GM23338 (cell line): ENCODE data around the gene KCNF1. TPM values are rescaled to one million over a fixed set of nuclear protein-coding genes. Genes with fewer than 3 reads are reported as not detected.

Experiments used
- ATAC-seq: fragments of 200-7000 bp; cut with Tn5 transposase; 3 replicates; pipeline ENCODE4 v1.9.1; 2020
- DNase-seq: peaks from one replicate; pipeline ENCODE4 v3.0.0-alpha.2; 2015; ENCODE audit warnings: low spot score
- H2AFZ ChIP-seq: fragments of 200-600 bp; sonication (generic); 2 replicates; pipeline ENCODE4 v1.8.0; 2016; ENCODE audit warnings: antibody characterized with exemption, mild to moderate bottlenecking, moderate library complexity
- H3F3A ChIP-seq: fragments of 200-600 bp; sonication (generic); replicated peaks from 2 replicates; pipeline ENCODE4 v1.8.0; 2017; ENCODE audit warnings: antibody characterized with exemption, mixed run types, low read depth
- H3K27ac ChIP-seq: fragments of 200-600 bp; sonication (generic); 2 replicates; pipeline ENCODE4 v1.6.1; 2016; ENCODE audit warnings: low read depth
- H3K27me3 ChIP-seq: fragments of 200-600 bp; sonication (generic); 2 replicates; pipeline ENCODE4 v1.8.0; 2016; ENCODE audit warnings: mild to moderate bottlenecking, mixed run types, moderate library complexity; ENCODE audit not compliant: insufficient read depth
- H3K36me3 ChIP-seq: fragments of 200-600 bp; sonication (generic); 2 replicates; pipeline ENCODE4 v1.8.0; 2016; ENCODE audit warnings: mild to moderate bottlenecking; ENCODE audit not compliant: insufficient read depth
- H3K4me1 ChIP-seq: fragments of 200-600 bp; sonication (generic); 2 replicates; pipeline ENCODE4 v1.8.0; 2016; ENCODE audit warnings: mild to moderate bottlenecking, moderate library complexity; ENCODE audit not compliant: insufficient read depth
- H3K4me2 ChIP-seq: fragments of 200-600 bp; sonication (generic); 2 replicates; pipeline ENCODE4 v1.7.1; 2017; ENCODE audit warnings: mixed run types
- H3K4me3 ChIP-seq: fragments of 200-600 bp; sonication (generic); 2 replicates; pipeline ENCODE4 v1.6.1; 2016; ENCODE audit warnings: mixed run types
- H3K79me2 ChIP-seq: fragments of 200-600 bp; sonication (generic); replicated peaks from 2 replicates; pipeline ENCODE4 v1.8.0; 2017; ENCODE audit warnings: mild to moderate bottlenecking; ENCODE audit not compliant: insufficient read depth
- H3K9me2 ChIP-seq: fragments of 200-600 bp; sonication (generic); 2 replicates; pipeline ENCODE4 v1.8.0; 2017; ENCODE audit not compliant: insufficient read depth
- H4K20me1 ChIP-seq: fragments of 200-600 bp; sonication (generic); replicated peaks from 2 replicates; pipeline ENCODE4 v1.8.0; 2017; ENCODE audit warnings: mild to moderate bottlenecking; ENCODE audit not compliant: insufficient read depth
- H3K27ac Mint-ChIP-seq: 2 replicates; pipeline ENCODE4 v1.8.0; 2020; ENCODE audit warnings: inconsistent platforms, mild to moderate bottlenecking, moderate library complexity, mixed read lengths
- H3K27me3 Mint-ChIP-seq: 3 replicates; pipeline ENCODE4 v1.8.0; 2022; ENCODE audit warnings: low read depth, mild to moderate bottlenecking, moderate library complexity, mixed read lengths, inconsistent platforms; ENCODE audit not compliant: insufficient read depth, poor library complexity
- H3K36me3 Mint-ChIP-seq: 3 replicates; pipeline ENCODE4 v1.8.0; 2021; ENCODE audit warnings: low read depth, mild to moderate bottlenecking, inconsistent platforms, moderate library complexity, mixed read lengths
- H3K4me1 Mint-ChIP-seq: 3 replicates; pipeline ENCODE4 v1.8.0; 2020; ENCODE audit warnings: mild to moderate bottlenecking, inconsistent platforms, mixed read lengths
- H3K4me3 Mint-ChIP-seq: 3 replicates; pipeline ENCODE4 v1.8.0; 2021; ENCODE audit warnings: moderate library complexity, mild to moderate bottlenecking, inconsistent platforms, mixed read lengths
- H3K9me3 Mint-ChIP-seq: 3 replicates; pipeline ENCODE4 v1.8.0; 2020; ENCODE audit warnings: moderate library complexity, mild to moderate bottlenecking, inconsistent platforms, mixed read lengths
- EZH2 ChIP-seq: fragments of 200-600 bp; sonication (generic); IDR thresholded peaks from one replicate; pipeline ENCODE4 v1.8.0; 2017; ENCODE audit warnings: antibody characterized with exemption, mild to moderate bottlenecking, low read depth; ENCODE audit not compliant: unreplicated experiment
- EZH2phosphoT487 ChIP-seq: fragments of 200-600 bp; sonication (generic); IDR thresholded peaks from one replicate; pipeline ENCODE4 v1.8.1; 2018; ENCODE audit warnings: antibody characterized with exemption; ENCODE audit not compliant: unreplicated experiment
- JUNB ChIP-seq: IDR thresholded peaks from one replicate; pipeline ENCODE4 v1.6.1; 2016; ENCODE audit warnings: antibody characterized with exemption; ENCODE audit not compliant: unreplicated experiment
- NANOG ChIP-seq: IDR thresholded peaks from 2 replicates; pipeline ENCODE4 v1.6.1; 2016; ENCODE audit warnings: antibody characterized with exemption, borderline replicate concordance
- POLR2AphosphoS5 ChIP-seq: IDR thresholded peaks from 2 replicates; pipeline ENCODE4 v1.6.1; 2016; ENCODE audit warnings: antibody characterized with exemption, low read depth
- ZNF114 ChIP-seq: fragments of 250-450 bp; sonication (Bioruptor Pico); IDR thresholded peaks from 2 replicates; pipeline ENCODE4 v1.5.0; 2020; ENCODE audit warnings: mild to moderate bottlenecking, moderate library complexity
- ZNF331 ChIP-seq: fragments of 250-450 bp; sonication (Bioruptor Pico); IDR thresholded peaks from 2 replicates; pipeline ENCODE4 v1.5.0; 2020; ENCODE audit warnings: low read depth, mild to moderate bottlenecking, moderate library complexity
- polyA plus RNA-seq: library from polyadenylated mRNA; unstranded; fragments of >200 nt; fragmentation: Nextera tagmentation; extraction: Ambion mirVana; gene quantifications from 2 replicates; pipeline ENCODE4 v1.2.1, GENCODE V29; 2016
- total RNA-seq: library from RNA; depleted of rRNA; stranded (reverse); fragments of >200 nt; shearing (Covaris generic); gene quantifications from 2 replicates; pipeline ENCODE4 v1.2.3, GENCODE V29; 2014
- TF ChIP-seq, protein P1 (sequence below): IDR thresholded peaks from one replicate; pipeline ENCODE4 v1.6.1; 2018; ENCODE audit warnings: antibody characterized with exemption; ENCODE audit not compliant: unreplicated experiment
- TF ChIP-seq, protein P2 (sequence below): IDR thresholded peaks from 2 replicates; pipeline ENCODE4 v1.6.1; 2016; ENCODE audit warnings: antibody characterized with exemption
- TF ChIP-seq, protein P3 (sequence below), 2 experiments: fragments of 200-600 bp in 1 of 2; sonication (generic) in 1 of 2; conservative IDR thresholded peaks; 2 replicates each; pipeline versions ENCODE4 v1.5.1 to v1.6.1; 2016 to 2017; ENCODE audit warnings: antibody characterized with exemption in 2 of 2, low read depth in 2 of 2, mild to moderate bottlenecking in 2 of 2, moderate library complexity in 1 of 2

KCNF1 gene
- total and polyA plus RNA-seq, 2 experiments from 2014 or later, result 0.11 to 1.5 TPM

DNA sequence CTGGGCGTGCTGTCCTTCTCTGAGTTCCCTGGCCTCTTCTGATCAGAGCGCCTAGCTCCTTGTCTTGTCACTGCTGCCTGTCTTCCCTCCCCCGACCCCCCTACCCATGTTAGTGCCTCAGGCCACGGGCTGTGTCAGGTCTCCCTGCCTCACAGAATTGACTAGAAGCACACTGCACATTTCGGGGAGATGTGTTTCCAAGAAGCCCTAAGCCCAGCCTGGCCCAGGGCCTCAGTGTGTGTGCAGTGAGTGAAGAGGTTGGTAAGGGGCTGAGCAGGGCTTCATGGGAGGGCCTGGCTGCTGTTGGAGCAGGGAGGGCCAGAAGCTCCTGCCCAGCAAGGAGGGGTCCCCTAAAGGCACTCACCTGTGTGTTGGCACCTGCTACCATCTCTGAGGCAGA, 13.1 kb downstream of the KCNF1 start:
- H3K27ac ChIP-seq, result no peak overlapping the region
- no peak overlapping the region for H3K4me2 ChIP-seq
- no peaks in the 10 kb centered on the region for H3K36me3 ChIP-seq
- Mint-ChIP-seq H3K27ac (no peak overlapping the region), H3K4me1 (peaks cover 16% of the 10 kb centered on the region), H3K9me3 (no peaks in the 10 kb centered on the region), H3K27me3 (peaks cover 16% of the 10 kb centered on the region), H3K4me3 (no peak overlapping the region), H3K36me3 (no peaks in the 10 kb centered on the region)
- H3K79me2 ChIP-seq, result no peaks in the 10 kb centered on the region
- H2AFZ ChIP-seq, result no peak overlapping the region
- no peaks in the 10 kb centered on the region for H4K20me1 ChIP-seq
- H3K4me3 ChIP-seq, result no peak overlapping the region
- TF ChIP-seq NANOG (no peak), ZNF114 (no peak), EZH2phosphoT487 (no peak)
- no peak for DNase-seq
- no peaks in the 10 kb centered on the region for H3K9me2 ChIP-seq
- no peak for ATAC-seq
- no peaks in the 10 kb centered on the region for H3K27me3 ChIP-seq
- H3F3A ChIP-seq, result 0 out of 2 replicates have a peak, but pooled peaks cover 3% of the 10 kb centered on the region
- peaks cover 4% of the 10 kb centered on the region; the same call in 1 of the 2 replicates for H3K4me1 ChIP-seq

DNA sequence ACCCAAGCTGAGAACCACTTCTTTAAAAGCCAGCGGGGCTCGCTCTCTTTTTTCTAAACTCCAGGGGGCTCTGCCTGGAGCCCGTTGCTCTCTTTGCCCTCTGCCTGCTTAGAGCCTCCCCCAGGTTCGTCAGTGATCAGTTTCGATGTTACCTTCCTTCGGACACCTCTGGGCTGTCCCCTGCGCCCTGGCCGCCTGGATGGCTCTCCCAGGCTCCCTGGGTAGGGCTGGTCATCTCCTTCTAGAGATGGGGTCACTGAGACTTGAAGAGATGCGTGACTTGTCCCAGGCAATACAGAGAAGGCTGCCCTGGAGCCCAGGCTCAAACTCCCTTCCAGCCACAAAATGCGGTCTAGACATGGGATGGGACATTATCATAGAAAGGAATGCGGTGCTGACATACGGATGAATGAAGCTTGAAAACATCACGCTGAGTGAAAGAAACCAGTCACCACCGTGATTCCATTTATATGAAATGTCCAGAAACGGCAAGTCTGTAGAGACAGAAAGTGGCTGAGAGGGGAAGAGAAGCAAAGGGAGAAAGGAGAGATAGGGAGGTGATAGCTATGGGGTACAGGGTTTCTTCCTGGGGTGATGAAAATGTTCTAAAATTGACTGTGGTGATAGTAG, 14.6 kb downstream of the KCNF1 start:
- H4K20me1 ChIP-seq, result no peaks in the 10 kb centered on the region
- TF ChIP-seq, protein P1, sequence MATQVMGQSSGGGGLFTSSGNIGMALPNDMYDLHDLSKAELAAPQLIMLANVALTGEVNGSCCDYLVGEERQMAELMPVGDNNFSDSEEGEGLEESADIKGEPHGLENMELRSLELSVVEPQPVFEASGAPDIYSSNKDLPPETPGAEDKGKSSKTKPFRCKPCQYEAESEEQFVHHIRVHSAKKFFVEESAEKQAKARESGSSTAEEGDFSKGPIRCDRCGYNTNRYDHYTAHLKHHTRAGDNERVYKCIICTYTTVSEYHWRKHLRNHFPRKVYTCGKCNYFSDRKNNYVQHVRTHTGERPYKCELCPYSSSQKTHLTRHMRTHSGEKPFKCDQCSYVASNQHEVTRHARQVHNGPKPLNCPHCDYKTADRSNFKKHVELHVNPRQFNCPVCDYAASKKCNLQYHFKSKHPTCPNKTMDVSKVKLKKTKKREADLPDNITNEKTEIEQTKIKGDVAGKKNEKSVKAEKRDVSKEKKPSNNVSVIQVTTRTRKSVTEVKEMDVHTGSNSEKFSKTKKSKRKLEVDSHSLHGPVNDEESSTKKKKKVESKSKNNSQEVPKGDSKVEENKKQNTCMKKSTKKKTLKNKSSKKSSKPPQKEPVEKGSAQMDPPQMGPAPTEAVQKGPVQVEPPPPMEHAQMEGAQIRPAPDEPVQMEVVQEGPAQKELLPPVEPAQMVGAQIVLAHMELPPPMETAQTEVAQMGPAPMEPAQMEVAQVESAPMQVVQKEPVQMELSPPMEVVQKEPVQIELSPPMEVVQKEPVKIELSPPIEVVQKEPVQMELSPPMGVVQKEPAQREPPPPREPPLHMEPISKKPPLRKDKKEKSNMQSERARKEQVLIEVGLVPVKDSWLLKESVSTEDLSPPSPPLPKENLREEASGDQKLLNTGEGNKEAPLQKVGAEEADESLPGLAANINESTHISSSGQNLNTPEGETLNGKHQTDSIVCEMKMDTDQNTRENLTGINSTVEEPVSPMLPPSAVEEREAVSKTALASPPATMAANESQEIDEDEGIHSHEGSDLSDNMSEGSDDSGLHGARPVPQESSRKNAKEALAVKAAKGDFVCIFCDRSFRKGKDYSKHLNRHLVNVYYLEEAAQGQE, result no peak
- no peak for TF ChIP-seq ZNF331
- TF ChIP-seq EZH2, result no peak
- no peak for TF ChIP-seq JUNB
- no peak for TF ChIP-seq NANOG
- no peak for TF ChIP-seq POLR2AphosphoS5
- TF ChIP-seq, protein P2, sequence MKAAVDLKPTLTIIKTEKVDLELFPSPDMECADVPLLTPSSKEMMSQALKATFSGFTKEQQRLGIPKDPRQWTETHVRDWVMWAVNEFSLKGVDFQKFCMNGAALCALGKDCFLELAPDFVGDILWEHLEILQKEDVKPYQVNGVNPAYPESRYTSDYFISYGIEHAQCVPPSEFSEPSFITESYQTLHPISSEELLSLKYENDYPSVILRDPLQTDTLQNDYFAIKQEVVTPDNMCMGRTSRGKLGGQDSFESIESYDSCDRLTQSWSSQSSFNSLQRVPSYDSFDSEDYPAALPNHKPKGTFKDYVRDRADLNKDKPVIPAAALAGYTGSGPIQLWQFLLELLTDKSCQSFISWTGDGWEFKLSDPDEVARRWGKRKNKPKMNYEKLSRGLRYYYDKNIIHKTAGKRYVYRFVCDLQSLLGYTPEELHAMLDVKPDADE, result no peak
- TF ChIP-seq, protein P3, sequence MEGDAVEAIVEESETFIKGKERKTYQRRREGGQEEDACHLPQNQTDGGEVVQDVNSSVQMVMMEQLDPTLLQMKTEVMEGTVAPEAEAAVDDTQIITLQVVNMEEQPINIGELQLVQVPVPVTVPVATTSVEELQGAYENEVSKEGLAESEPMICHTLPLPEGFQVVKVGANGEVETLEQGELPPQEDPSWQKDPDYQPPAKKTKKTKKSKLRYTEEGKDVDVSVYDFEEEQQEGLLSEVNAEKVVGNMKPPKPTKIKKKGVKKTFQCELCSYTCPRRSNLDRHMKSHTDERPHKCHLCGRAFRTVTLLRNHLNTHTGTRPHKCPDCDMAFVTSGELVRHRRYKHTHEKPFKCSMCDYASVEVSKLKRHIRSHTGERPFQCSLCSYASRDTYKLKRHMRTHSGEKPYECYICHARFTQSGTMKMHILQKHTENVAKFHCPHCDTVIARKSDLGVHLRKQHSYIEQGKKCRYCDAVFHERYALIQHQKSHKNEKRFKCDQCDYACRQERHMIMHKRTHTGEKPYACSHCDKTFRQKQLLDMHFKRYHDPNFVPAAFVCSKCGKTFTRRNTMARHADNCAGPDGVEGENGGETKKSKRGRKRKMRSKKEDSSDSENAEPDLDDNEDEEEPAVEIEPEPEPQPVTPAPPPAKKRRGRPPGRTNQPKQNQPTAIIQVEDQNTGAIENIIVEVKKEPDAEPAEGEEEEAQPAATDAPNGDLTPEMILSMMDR (conservative IDR thresholded peaks at IDR 0.05; ENCODE audit: low read depth in 2 of 2), result no peak; a peak in 1 of 4 replicates
- TF ChIP-seq EZH2phosphoT487, result no peak
- H3K36me3 ChIP-seq, result no peaks in the 10 kb centered on the region
- no peaks in the 10 kb centered on the region for H3K4me1 ChIP-seq
- DNase-seq, result no peak
- no peak; the same call in 2 of the 3 replicates for ATAC-seq
- H3K27me3 Mint-ChIP-seq, result peaks cover 9% of the 10 kb centered on the region
- no peaks in the 10 kb centered on the region for H3K36me3 Mint-ChIP-seq
- H3K9me2 ChIP-seq, result no peaks in the 10 kb centered on the region
- H3K79me2 ChIP-seq, result no peaks in the 10 kb centered on the region
- H3K4me3 ChIP-seq, result no peak overlapping the region
- no peaks in the 10 kb centered on the region for H3K27me3 ChIP-seq
- no peaks in the 10 kb centered on the region for H3K9me3 Mint-ChIP-seq
- peaks cover 11% of the 10 kb centered on the region for H3K4me1 Mint-ChIP-seq
- no peak overlapping the region for H3K4me3 Mint-ChIP-seq
- H3F3A ChIP-seq, result 0 out of 2 replicates have a peak, but pooled peaks cover 3% of the 10 kb centered on the region
- H2AFZ ChIP-seq, result peak overlapping the region; percentile 69; the same call in 1 of the 2 replicates
- no peak overlapping the region for H3K27ac ChIP-seq
- no peak overlapping the region for H3K27ac Mint-ChIP-seq
- H3K4me2 ChIP-seq, result no peak overlapping the region
